GM18951 (cell line): ENCODE results near the gene LRRC37A3.
"Not testable (repeated sequence)": the region's sequence is repeated elsewhere in the genome, so short reads cannot be mapped to it uniquely, and the experiment has no call there.

ENCODE experiments used
- POLR2A ChIP-seq: IDR thresholded peaks from 4 replicates; pipeline ENCODE4 v1.6.1; 2011; ENCODE audit warnings: mild to moderate bottlenecking; ENCODE audit not compliant: insufficient read length, insufficient read depth; ENCODE audit errors: extremely low read depth
- in situ Hi-C: fragments of 300-500 bp; cut with MboI; formaldehyde crosslinking; loops from one replicate; pipeline ENCODE4 v1.12.0; 2022; ENCODE audit warnings: low sequenced_read_pairs, mixed read lengths, inconsistent platforms; ENCODE audit not compliant: unreplicated experiment

Gene LRRC37A3

DNA sequence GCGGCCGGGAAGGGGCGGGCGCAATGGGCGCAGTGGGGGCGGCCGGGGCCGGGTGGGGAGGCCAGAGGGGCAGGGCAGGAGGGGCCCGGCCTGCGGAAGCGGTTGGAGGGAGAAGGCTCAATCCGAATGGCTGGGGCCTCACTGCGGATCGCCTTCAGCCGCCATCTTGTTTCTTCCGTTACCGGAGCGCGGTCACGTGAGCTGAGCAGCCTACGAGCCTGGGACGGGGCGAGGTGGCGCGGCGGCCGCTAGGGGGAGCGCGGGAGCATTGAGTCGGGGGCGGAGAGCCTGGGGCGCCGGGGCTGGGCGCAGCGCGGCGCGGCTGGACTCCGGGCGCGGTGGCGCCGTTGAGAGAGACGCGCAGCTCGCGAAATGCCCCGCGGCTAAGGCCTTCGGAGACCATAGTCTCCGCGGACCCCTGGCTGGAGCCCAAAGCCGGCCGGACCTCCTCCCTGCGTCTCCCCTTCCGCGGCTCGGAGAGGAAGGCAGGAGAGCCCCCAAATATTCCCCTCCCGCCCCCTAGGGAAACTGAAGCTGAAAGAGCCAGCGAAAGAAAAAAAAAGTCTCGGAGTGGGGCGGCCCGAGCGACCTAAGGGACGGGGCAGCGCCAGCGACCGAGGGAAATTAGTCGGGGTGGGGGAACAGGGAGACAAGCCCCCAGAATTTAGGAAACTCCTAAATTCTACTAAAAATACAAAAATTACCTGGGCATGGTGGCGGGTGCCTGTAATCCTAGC, at the start of gene LRRC37A3:
Gene LRRC37A3 (minus strand): TSS at position 190 of the 737 bp plus-strand sequence. CDS start 22,221 bp downstream, outside the sequence.
- TF ChIP-seq POLR2A: peak; percentile 70
- in situ Hi-C loops: not testable (repeated sequence)

DNA sequence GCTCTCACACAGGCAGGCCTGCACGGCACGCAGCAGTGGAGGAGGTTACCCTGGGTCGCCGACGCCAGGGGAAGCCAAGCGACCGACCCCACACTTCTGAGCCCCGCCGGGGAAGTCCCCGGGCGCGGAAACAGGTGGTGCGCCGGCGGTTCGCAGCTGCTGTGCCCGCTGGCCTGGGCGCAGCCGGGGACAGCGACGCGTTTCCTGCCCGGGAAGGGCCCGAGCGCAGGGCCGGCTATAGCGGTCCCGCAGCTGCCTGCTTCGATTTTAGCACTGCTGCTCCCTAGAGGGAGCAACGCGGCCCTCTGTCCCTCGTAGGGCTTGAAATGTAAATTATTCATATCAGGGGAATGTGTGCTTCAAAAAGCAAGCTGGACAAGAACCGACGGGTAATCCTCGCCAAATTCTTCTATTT, 46.6 kb upstream of the LRRC37A3 start:
- in situ Hi-C loops: not testable (repeated sequence)
- TF ChIP-seq POLR2A: peak; percentile 23

GRCh38 chr17:64965256-64965872, 46.1 kb upstream of the LRRC37A3 start:
- in situ Hi-C loops: not testable (repeated sequence)

DNA sequence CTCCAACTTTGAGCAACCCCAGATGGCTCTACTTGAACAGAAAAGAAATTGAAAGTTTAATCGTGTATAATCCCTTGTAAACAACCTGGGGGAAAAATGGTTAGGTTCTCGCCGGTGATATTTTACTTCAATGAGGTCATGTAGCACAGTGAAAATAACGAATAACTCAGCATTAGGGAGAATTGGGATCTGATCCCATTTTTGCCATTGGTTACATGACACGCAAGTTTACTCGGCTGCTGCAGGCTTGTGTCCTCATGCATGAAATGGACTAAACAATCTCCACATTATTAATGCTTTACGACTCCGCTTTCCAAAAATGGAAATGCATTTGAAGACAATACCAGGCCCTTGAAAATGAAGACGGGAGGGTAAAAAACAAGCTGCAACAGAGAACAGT, 45.5 kb upstream of the LRRC37A3 start:
- in situ Hi-C loops: no loop called here
- no peak for TF ChIP-seq POLR2A

DNA sequence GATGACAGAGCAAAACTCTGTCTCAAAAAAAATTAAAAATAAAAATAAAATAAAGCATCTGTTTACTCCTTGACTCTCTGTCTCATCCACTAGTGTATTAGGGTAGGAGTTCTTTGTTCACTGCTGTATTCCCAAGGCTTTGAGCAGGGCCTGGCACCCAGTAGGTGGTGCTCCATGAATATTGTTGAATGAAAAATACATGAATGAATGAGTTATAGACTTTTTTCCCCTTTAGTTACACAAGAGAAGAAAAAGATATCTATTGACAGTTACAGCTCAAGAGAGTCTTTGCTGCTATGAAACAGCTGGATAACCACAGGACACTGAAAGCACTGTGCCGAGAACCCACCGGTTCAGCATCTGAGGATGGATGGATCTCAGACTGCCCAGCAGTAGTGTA, 44.5 kb upstream of the LRRC37A3 start:
- in situ Hi-C loops: not testable (repeated sequence)

GRCh38 chr17:64961563-64962378, 42.5 kb upstream of the LRRC37A3 start:
- in situ Hi-C loops: not testable (repeated sequence)

DNA sequence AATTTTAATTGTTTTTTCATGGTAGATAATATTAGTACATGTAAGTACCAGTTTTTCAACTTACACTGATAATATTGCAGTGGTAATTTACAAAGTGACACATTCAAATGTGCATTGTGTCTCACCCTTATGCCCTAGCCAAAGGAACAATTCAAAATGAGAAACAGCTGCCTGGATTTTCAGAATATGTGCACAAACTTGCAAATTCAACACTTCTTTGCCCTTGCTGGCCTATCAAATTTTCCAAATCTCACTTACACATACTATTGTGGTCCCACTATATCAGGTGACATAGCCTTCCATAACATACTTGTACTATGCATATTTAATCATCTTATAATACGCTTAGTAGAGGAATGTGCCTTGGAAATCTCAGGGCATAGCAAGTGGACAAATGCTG, 32.6 kb upstream of the LRRC37A3 start:
- TF ChIP-seq POLR2A: no peak
- in situ Hi-C loops: no loop called here

DNA sequence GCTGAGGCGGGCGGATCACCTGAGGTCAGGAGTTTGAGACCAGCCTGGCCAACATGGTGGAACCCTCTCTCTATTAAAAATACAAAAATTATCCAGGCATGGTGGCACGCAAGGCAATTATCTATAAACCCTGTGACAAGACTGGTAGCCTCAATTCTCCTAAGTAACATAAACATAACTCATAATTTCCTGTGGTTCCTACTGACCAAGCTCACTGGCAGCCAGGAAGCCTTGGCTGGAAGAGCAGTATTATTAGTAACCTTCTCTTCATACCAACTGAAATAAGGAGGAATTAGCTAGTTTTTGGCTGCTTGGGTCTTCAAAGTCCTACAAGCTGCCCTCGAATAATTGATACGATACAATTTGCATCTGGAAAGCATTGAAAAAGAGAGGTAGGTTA, 31.6 kb upstream of the LRRC37A3 start:
- in situ Hi-C loops: no loop called here
- TF ChIP-seq POLR2A: no peak

- no peak for TF ChIP-seq POLR2A
These were observed 27.9 kb upstream of the LRRC37A3 start for GRCh38 chr17:64947152-64947551.

GRCh38 chr17:64941761-64942160, 22.5 kb upstream of the LRRC37A3 start:
- TF ChIP-seq POLR2A: no peak
- in situ Hi-C loops: loop anchor here (10.0 kb wide), 1 partner anchor 253 kb away; no protein-coding TSS in a partner anchor

More at GRCh38 chr17:64947152-64947551, 27.9 kb upstream of the LRRC37A3 start:
- in situ Hi-C loops: loop anchor here (10.0 kb wide), 1 partner anchor 248 kb away; no protein-coding TSS in a partner anchor

DNA sequence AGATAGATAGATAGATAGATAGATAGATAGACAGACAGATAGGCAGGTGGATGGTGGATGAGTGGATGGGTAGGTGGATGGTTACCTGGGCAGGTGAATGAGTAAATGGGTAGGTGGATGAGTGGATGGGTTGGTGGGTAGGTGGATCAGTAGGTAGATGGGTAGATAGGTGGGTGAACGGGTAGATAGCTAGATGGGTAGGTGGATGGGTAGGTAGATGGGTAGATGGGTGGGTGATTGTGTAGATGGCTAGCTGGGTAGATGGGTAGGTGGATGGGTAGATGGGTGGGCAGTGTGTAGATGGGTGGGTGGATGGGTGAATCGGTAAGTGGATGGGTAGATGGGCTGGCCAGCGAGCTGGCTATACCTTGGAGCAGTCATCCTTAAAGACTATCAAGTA, 21.8 kb upstream of the LRRC37A3 start:
- in situ Hi-C loops: loop anchor here (10.0 kb wide), 1 partner anchor 254 kb away; no protein-coding TSS in a partner anchor
- TF ChIP-seq POLR2A: no peak

DNA sequence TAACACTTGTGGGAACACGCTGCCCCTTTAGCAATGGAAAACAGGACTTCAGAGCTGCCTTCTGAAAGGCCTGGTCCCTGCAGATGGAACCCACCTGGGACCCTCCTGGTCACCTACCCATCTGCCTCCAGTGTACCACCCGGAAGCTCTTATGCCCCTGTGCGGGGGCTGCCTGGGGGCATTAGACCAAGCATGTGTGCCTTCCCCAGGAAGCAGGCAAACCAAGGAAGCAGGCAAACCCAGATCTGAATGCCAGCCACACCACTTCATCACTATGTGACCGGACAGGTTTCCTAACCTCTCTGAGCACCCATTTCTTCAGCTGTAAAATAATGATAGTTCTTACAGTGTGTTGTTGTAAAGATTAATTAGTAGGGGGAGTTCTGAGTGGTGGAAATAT, 20.8 kb upstream of the LRRC37A3 start:
- no peak for TF ChIP-seq POLR2A
- in situ Hi-C loops: loop anchor here (10.0 kb wide), 1 partner anchor 255 kb away; no protein-coding TSS in a partner anchor

DNA sequence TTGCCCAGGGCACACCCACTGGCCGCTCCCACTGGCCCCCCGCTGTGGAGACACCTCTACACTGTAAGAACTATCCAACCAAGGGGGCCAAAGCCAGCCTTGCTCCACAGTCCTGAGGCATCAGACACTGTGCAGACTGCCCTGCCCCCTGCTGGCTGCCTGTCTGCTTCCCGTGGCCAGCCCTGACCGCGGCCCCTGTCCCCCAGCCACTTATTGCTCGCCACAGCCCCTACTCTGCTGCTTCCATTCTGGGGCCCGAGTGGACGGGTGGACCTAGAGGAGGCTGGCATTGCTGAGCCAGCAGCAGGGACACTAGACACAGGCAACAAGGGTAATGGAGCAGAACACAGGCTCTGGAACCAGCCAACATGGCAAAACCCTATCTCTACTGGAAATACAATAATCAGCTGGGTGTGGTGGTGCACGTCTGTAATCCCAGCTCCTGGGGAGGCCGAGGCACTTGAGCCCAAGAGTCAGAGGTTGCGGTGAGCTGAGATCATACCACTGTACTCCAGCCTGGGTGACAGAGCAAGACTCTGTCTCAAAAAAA, 19.7 kb upstream of the LRRC37A3 start:
- in situ Hi-C loops: no loop called here
- TF ChIP-seq POLR2A: no peak
